CD8-positive, alpha-beta memory T cell (primary cell): ENCODE data around the gene SLC5A8. TPM values are rescaled to one million over a fixed set of nuclear protein-coding genes. Genes with fewer than 3 reads are reported as not detected.

Source experiments
- CTCF ChIA-PET: fragments of 350-600 bp; sonication (Branson Sonifier 250); formaldehyde crosslinking; loops from one replicate; lab custom pipeline; 2021; ENCODE audit warnings: antibody characterized with exemption; lab: Charles Lee
- POLR2A ChIA-PET: fragments of 350-600 bp; sonication (Branson Sonifier 250); formaldehyde crosslinking; loops from one replicate; lab custom pipeline; 2021; ENCODE audit warnings: antibody characterized with exemption; lab: Charles Lee
- DNase-seq, 5 donors: peaks; one replicate each; pipeline versions ENCODE4 v3.0.0 to v3.0.0-alpha.2; 2020 to 2022; ENCODE audit warnings: mixed read lengths in 1 of 5
- H3K27ac ChIP-seq: one replicate; pipeline ENCODE4 v1.7.0; 2013; ENCODE audit warnings: low read depth, mild to moderate bottlenecking, low read length, moderate library complexity
- H3K27me3 ChIP-seq: 2 replicates; pipeline ENCODE4 v1.7.0; 2013; ENCODE audit warnings: low read length, mild to moderate bottlenecking; ENCODE audit not compliant: insufficient read depth, poor library complexity, severe bottlenecking
- H3K36me3 ChIP-seq: 2 replicates; pipeline ENCODE4 v1.7.0; 2013; ENCODE audit warnings: mild to moderate bottlenecking, low read length, moderate library complexity; ENCODE audit not compliant: insufficient read depth
- H3K4me1 ChIP-seq: 2 replicates; pipeline ENCODE4 v1.7.0; 2013; ENCODE audit warnings: mild to moderate bottlenecking, low read length, moderate library complexity; ENCODE audit not compliant: insufficient read depth
- H3K4me3 ChIP-seq: 2 replicates; pipeline ENCODE4 v1.7.0; 2013; ENCODE audit warnings: mild to moderate bottlenecking, low read length
- H3K9me3 ChIP-seq: 2 replicates; pipeline ENCODE4 v1.7.0; 2013; ENCODE audit warnings: mild to moderate bottlenecking, low read length
- H3K27ac Mint-ChIP-seq, 8 donors: one replicate each; pipeline ENCODE4 v1.8.0; 2020 to 2021; ENCODE audit warnings: mixed read lengths in 8 of 8, mild to moderate bottlenecking in 6 of 8, inconsistent platforms in 3 of 8, moderate library complexity in 3 of 8
- H3K27me3 Mint-ChIP-seq, 2 donors: one replicate each; pipeline ENCODE4 v1.8.0; 2020 to 2021; ENCODE audit warnings: mixed read lengths in 2 of 2, mild to moderate bottlenecking in 1 of 2, moderate library complexity in 1 of 2
- H3K36me3 Mint-ChIP-seq, 3 donors: one replicate each; pipeline ENCODE4 v1.8.0; 2020 to 2021; ENCODE audit warnings: mixed read lengths in 3 of 3, inconsistent platforms in 1 of 3, mild to moderate bottlenecking in 1 of 3
- H3K4me1 Mint-ChIP-seq, 3 donors: one replicate each; pipeline ENCODE4 v1.8.0; 2020 to 2021; ENCODE audit warnings: mixed read lengths in 3 of 3, inconsistent platforms in 1 of 3, mild to moderate bottlenecking in 1 of 3
- H3K4me3 Mint-ChIP-seq, 7 donors: one replicate each; pipeline ENCODE4 v1.8.0; 2020 to 2021; ENCODE audit warnings: mixed read lengths in 7 of 7, mild to moderate bottlenecking in 6 of 7, moderate library complexity in 4 of 7, inconsistent platforms in 2 of 7
- H3K9me3 Mint-ChIP-seq, 5 donors: one replicate each; pipeline ENCODE4 v1.8.0; 2020 to 2022; ENCODE audit warnings: mixed read lengths in 5 of 5, mild to moderate bottlenecking in 3 of 5, moderate library complexity in 2 of 5, inconsistent platforms in 1 of 5
- polyA plus RNA-seq: library from polyadenylated mRNA; unstranded; fragments of 300-500 nt; fragmentation: Illumina TruSeq; gene quantifications from one replicate; pipeline ENCODE4 v1.2.3, GENCODE V29; 2021
- total RNA-seq, 2 experiments: library from RNA; stranded (reverse); gene quantifications; one replicate each; pipeline ENCODE4 v1.2.3, GENCODE V29; 2021

The SLC5A8 gene
- total and polyA plus RNA-seq, 3 experiments from 2014 or later, result not detected

DNA sequence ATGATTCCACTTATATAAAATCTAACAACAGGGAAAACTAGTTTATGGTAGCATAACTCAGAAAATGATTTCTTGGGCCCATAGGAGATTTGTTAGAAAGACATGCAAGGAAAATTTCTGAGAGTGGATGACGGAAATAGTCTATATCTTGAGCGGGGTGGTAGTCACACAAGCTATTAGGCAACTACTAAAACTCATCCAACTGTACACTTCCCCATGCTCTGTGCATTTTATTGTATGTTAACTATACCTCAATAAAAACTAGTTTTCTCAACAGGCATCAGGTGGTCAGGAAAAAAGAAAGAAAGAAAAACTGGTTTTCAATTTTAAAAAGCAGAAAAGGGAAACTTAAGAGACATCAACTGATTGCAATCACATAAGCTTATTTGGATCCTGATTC, 9.9 kb downstream of the SLC5A8 start:
- Mint-ChIP-seq H3K36me3 (no peaks in the 10 kb centered on the region), H3K27me3 (peaks cover 0 to 3% of the 10 kb centered on the region in 2 donors), H3K4me1 (no peaks in the 10 kb centered on the region), H3K27ac (no peak overlapping the region), H3K9me3 (no peaks in the 10 kb centered on the region), H3K4me3 (no peak overlapping the region)
- no peaks in the 10 kb centered on the region for H3K9me3 ChIP-seq
- no peak for DNase-seq
- H3K27ac ChIP-seq, result no peak overlapping the region
- no peaks in the 10 kb centered on the region for H3K36me3 ChIP-seq
- CTCF ChIA-PET, result no interaction called here
- POLR2A ChIA-PET, result no interaction called here
- no peaks in the 10 kb centered on the region for H3K27me3 ChIP-seq
- H3K4me1 ChIP-seq, result no peaks in the 10 kb centered on the region
- no peak overlapping the region for H3K4me3 ChIP-seq

- no peaks in the 10 kb centered on the region for H3K36me3 Mint-ChIP-seq
- DNase-seq, result no peak
- H3K4me1 Mint-ChIP-seq, result no peaks in the 10 kb centered on the region
- no peak overlapping the region for H3K27ac Mint-ChIP-seq
- Histone ChIP-seq H3K9me3 (no peaks in the 10 kb centered on the region), H3K4me1 (no peaks in the 10 kb centered on the region), H3K4me3 (no peak overlapping the region), H3K27ac (no peak overlapping the region), H3K36me3 (no peaks in the 10 kb centered on the region), H3K27me3 (no peaks in the 10 kb centered on the region)
- H3K9me3 Mint-ChIP-seq, result no peaks in the 10 kb centered on the region
- CTCF ChIA-PET, result no interaction called here
- POLR2A ChIA-PET, result no interaction called here
- no peak overlapping the region for H3K4me3 Mint-ChIP-seq
- H3K27me3 Mint-ChIP-seq, result peaks cover 5 to 8% of the 10 kb centered on the region in 2 donors
These were observed 23.7 kb downstream of the SLC5A8 start for GRCh38 chr12:101186291-101186690.

DNA sequence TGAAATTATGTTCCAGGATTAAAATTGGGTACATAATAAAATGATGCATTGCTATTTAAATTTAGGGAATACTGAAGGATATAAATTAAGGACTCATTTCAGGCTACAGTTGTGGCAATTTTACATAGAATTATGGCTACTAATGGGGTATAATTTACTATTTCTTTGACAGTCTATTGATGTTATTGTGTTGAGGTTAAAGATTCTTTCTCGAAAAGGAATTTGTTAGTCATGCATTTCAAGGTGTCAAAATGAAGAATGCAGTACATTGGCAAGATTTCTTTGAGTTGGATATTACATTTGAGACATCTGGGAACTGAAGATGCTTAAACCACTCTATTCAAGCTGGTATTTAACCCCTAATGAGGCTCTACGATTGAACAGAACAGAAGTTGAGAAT, 28.3 kb downstream of the SLC5A8 start:
- peaks cover 4 to 5% of the 10 kb centered on the region in 2 donors for H3K27me3 Mint-ChIP-seq
- H3K4me1 ChIP-seq, result no peaks in the 10 kb centered on the region
- no peaks in the 10 kb centered on the region for H3K36me3 Mint-ChIP-seq
- ChIA-PET CTCF (no interaction called here), POLR2A (no interaction called here)
- no peaks in the 10 kb centered on the region for H3K4me1 Mint-ChIP-seq
- DNase-seq, result no peak
- no peak overlapping the region for H3K4me3 ChIP-seq
- H3K36me3 ChIP-seq, result no peaks in the 10 kb centered on the region
- H3K9me3 ChIP-seq, result no peaks in the 10 kb centered on the region
- no peak overlapping the region for H3K27ac ChIP-seq
- H3K27me3 ChIP-seq, result no peaks in the 10 kb centered on the region
- H3K4me3 Mint-ChIP-seq, result no peak overlapping the region
- H3K9me3 Mint-ChIP-seq, result peaks cover 0 to under 1% (median 0%) of the 10 kb centered on the region in 5 donors
- H3K27ac Mint-ChIP-seq, result no peak overlapping the region

DNA sequence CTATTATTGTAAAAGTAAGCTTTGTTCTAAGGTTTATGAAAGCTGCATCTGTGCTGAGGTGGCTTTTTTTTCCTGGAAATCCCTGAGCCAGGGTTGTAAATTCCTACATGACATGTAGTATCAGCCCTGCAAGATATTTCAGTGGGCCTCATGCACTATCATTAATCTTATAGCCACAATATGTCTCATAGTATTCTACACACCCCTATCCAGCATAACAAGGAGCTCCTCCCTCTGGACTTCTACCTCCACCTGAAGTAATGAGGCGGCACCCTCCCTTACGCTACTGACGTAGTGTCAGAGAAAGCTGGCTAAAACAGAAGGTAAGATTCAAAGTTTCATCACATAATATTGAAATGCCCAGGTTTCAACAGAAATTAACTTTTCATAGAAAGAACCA, 35.5 kb downstream of the SLC5A8 start:
- no peak overlapping the region for H3K27ac Mint-ChIP-seq
- H3K4me3 Mint-ChIP-seq, result no peak overlapping the region
- no peaks in the 10 kb centered on the region for H3K36me3 Mint-ChIP-seq
- Histone ChIP-seq H3K4me1 (no peaks in the 10 kb centered on the region), H3K27me3 (no peaks in the 10 kb centered on the region), H3K27ac (no peak overlapping the region), H3K36me3 (no peaks in the 10 kb centered on the region), H3K9me3 (no peaks in the 10 kb centered on the region), H3K4me3 (no peak overlapping the region)
- peaks cover 0 to 3% of the 10 kb centered on the region in 2 donors for H3K27me3 Mint-ChIP-seq
- ChIA-PET POLR2A (no interaction called here), CTCF (no interaction called here)
- peaks cover 0 to 11% (median 5%) of the 10 kb centered on the region in 5 donors for H3K9me3 Mint-ChIP-seq
- no peak for DNase-seq
- H3K4me1 Mint-ChIP-seq, result no peaks in the 10 kb centered on the region

GRCh38 chr12:101173197-101173749, 36.8 kb downstream of the SLC5A8 start:
- no peak overlapping the region for H3K4me3 Mint-ChIP-seq
- no peak for DNase-seq
- ChIA-PET POLR2A (no interaction called here), CTCF (no interaction called here)
- H3K27ac Mint-ChIP-seq, result no peak overlapping the region
- Histone ChIP-seq H3K9me3 (no peaks in the 10 kb centered on the region), H3K27me3 (no peaks in the 10 kb centered on the region), H3K27ac (no peak overlapping the region), H3K4me3 (no peak overlapping the region), H3K4me1 (no peaks in the 10 kb centered on the region), H3K36me3 (no peaks in the 10 kb centered on the region)
- H3K36me3 Mint-ChIP-seq, result no peaks in the 10 kb centered on the region
- peaks cover 0 to 11% (median 5%) of the 10 kb centered on the region in 5 donors for H3K9me3 Mint-ChIP-seq
- no peaks in the 10 kb centered on the region for H3K4me1 Mint-ChIP-seq
- peaks cover 0 to 3% of the 10 kb centered on the region in 2 donors for H3K27me3 Mint-ChIP-seq

- Histone ChIP-seq H3K27ac (no peak overlapping the region), H3K9me3 (no peaks in the 10 kb centered on the region), H3K4me1 (no peaks in the 10 kb centered on the region), H3K4me3 (no peak overlapping the region), H3K27me3 (no peaks in the 10 kb centered on the region), H3K36me3 (no peaks in the 10 kb centered on the region)
- ChIA-PET CTCF (no interaction called here), POLR2A (no interaction called here)
- H3K4me3 Mint-ChIP-seq, result peak overlapping the region in 1 of 7 donors; percentile 54
- H3K9me3 Mint-ChIP-seq, result peaks cover 0 to 11% (median 5%) of the 10 kb centered on the region in 5 donors
- no peak for DNase-seq
- no peaks in the 10 kb centered on the region for H3K4me1 Mint-ChIP-seq
- H3K27me3 Mint-ChIP-seq, result peaks cover 0 to 3% of the 10 kb centered on the region in 2 donors
- H3K27ac Mint-ChIP-seq, result peak overlapping the region in 1 of 8 donors; percentile 75
- no peaks in the 10 kb centered on the region for H3K36me3 Mint-ChIP-seq
These were observed 37.7 kb downstream of the SLC5A8 start for GRCh38 chr12:101172316-101172715.

- Mint-ChIP-seq H3K4me3 (no peak overlapping the region), H3K27ac (no peak overlapping the region), H3K27me3 (peaks cover 0 to 2% of the 10 kb centered on the region in 2 donors), H3K36me3 (no peaks in the 10 kb centered on the region), H3K9me3 (no peaks in the 10 kb centered on the region), H3K4me1 (no peaks in the 10 kb centered on the region)
- H3K36me3 ChIP-seq, result no peaks in the 10 kb centered on the region
- H3K9me3 ChIP-seq, result no peaks in the 10 kb centered on the region
- no peak overlapping the region for H3K27ac ChIP-seq
- H3K27me3 ChIP-seq, result no peaks in the 10 kb centered on the region
- ChIA-PET POLR2A (no interaction called here), CTCF (no interaction called here)
- no peaks in the 10 kb centered on the region for H3K4me1 ChIP-seq
- DNase-seq, result no peak
- no peak overlapping the region for H3K4me3 ChIP-seq
These were observed 42.0 kb downstream of the SLC5A8 start for GRCh38 chr12:101168001-101168400.

DNA sequence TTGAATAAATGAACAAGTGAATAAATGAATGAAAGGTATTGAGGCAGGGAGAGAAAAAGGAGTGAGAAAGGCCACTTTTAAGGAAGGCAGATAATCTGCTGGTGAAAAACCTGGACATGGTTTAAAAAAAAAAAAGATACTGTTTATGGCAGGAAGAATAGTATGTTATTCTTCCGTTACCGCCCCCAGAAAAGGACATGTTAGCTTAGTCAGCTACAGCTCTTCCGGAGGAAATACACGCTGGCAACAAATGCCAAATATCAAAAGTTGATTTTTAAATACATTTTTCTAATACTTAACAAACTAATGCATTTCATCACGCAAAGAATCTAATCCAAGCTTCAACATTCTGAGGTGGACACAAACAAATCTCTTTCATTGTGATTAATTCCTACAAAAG, 43.2 kb downstream of the SLC5A8 start:
- H3K36me3 ChIP-seq, result no peaks in the 10 kb centered on the region
- Mint-ChIP-seq H3K4me1 (no peaks in the 10 kb centered on the region), H3K36me3 (no peaks in the 10 kb centered on the region), H3K9me3 (no peaks in the 10 kb centered on the region), H3K27me3 (peaks cover 0 to 2% of the 10 kb centered on the region in 2 donors), H3K4me3 (no peak overlapping the region), H3K27ac (no peak overlapping the region)
- no peak overlapping the region for H3K4me3 ChIP-seq
- CTCF ChIA-PET, result no interaction called here
- H3K4me1 ChIP-seq, result no peaks in the 10 kb centered on the region
- no peaks in the 10 kb centered on the region for H3K9me3 ChIP-seq
- no peak for DNase-seq
- POLR2A ChIA-PET, result no interaction called here
- H3K27ac ChIP-seq, result no peak overlapping the region
- H3K27me3 ChIP-seq, result no peaks in the 10 kb centered on the region
